Measurements from ENCODE around the gene RPRD1B. TPM values are rescaled to one million over a fixed set of nuclear protein-coding genes. Genes with fewer than 3 reads are reported as not detected.

The RPRD1B gene
- total and polyA plus RNA-seq, 2 of the 4 experiments (the other 2 are of a cell fraction): 8.4 to 9.9 TPM

GRCh38 chr20:38108986-38109541 lies 75.5 kb downstream of the RPRD1B start:
- TF ChIP-seq NFE2L2 (IDR thresholded peaks at IDR 0.05; ENCODE audit: low read depth, low read length) (no peak), MAZ (IDR thresholded peaks at IDR 0.05; ENCODE audit: borderline replicate concordance, low read depth, low read length) (no peak)
- Histone ChIP-seq H2AK5ac (ENCODE audit: low read depth, low read length) (peak overlapping the region; percentile 63; the same call in 1 of the 2 replicates), H2BK120ac (ENCODE audit: low read depth, low read length) (peak overlapping the region; percentile 72), H3K9me3 (ENCODE audit: control insufficient read depth, insufficient read depth, low read length) (no peaks in the 10 kb centered on the region), H2BK15ac (ENCODE audit: low read depth, low read length) (peak overlapping the region; percentile 57; the same call in 2 of the 3 replicates), H2BK5ac (ENCODE audit: low read depth, low read length, poor library complexity, severe bottlenecking) (no peak overlapping the region), H4K91ac (ENCODE audit: insufficient read depth, low read depth, low read length) (peak overlapping the region; percentile 49), H3K79me1 (ENCODE audit: low read depth in 1 of 2, low read length in 2 of 2) (no peaks in the 10 kb centered on the region), H3K4me2 (ENCODE audit: low read depth, low read length) (no peak overlapping the region), H3K4me3 (ENCODE audit: insufficient read depth, low read depth, low read length) (no peak overlapping the region), H2AK9ac (replicated peaks; ENCODE audit: low read depth, low read length, poor library complexity) (no peak overlapping the region), H3K36me3 (ENCODE audit: control insufficient read depth, insufficient read depth, low read length) (no peaks in the 10 kb centered on the region), H3K27ac (ENCODE audit: insufficient read depth, low read length) (peak overlapping the region; percentile 76; the same call in 1 of the 2 replicates), H2AFZ (replicated peaks; ENCODE audit: low read length, poor library complexity) (no peak overlapping the region), H3K56ac (ENCODE audit: extremely low read depth, insufficient read depth, low read length) (no peak overlapping the region), H3K18ac (ENCODE audit: low read depth, low read length) (peak overlapping the region; percentile 42), H3K9me1 (ENCODE audit: insufficient read depth, low read length) (peaks cover 31% of the 10 kb centered on the region), H4K20me1 (ENCODE audit: insufficient read depth, low read length) (no peaks in the 10 kb centered on the region), H3K23ac (ENCODE audit: low read depth, low read length) (0 out of 2 replicates have a peak overlapping the region, but pooled peaks have one; percentile 7), H3K27me3 (ENCODE audit: control insufficient read depth, insufficient read depth, low read length) (no peaks in the 10 kb centered on the region), H4K8ac (ENCODE audit: low read depth in 2 of 2, low read length in 2 of 2) (peak overlapping the region; percentile 10 to 62; a peak in 2 of 4 replicates), H3K9ac (ENCODE audit: low read depth, low read length) (no peak overlapping the region), H3K14ac (replicated peaks; ENCODE audit: low read depth, low read length) (peak overlapping the region; percentile 70), H2BK20ac (ENCODE audit: low read depth, low read length) (peak overlapping the region; percentile 63), H3K4ac (ENCODE audit: low read depth, low read length) (peak overlapping the region; percentile 80), H3K4me1 (ENCODE audit: control insufficient read depth, insufficient read depth, low read length) (peaks cover 18% of the 10 kb centered on the region), H4K5ac (ENCODE audit: low read depth, low read length) (peak overlapping the region; percentile 13; the same call in 1 of the 2 replicates)
- no TSS peak for BruUV-seq (replicated peaks)
- peak; percentile 83 for DNase-seq
- peak; percentile 28 for ATAC-seq (ENCODE audit: low read depth)
- in situ Hi-C loops (cut with MboI; ENCODE audit: low sequenced_read_pairs): no loop called here
- dilution Hi-C loops (cut with HindIII; ENCODE audit: low sequenced_read_pairs, unreplicated experiment): no loop called here
- no CpG with 5 or more reads among the region's 3 CpGs for WGBS, 2 experiments (ENCODE audit: extremely low coverage in 2 of 2, insufficient read length in 1 of 2)
- POLR2A ChIA-PET (ENCODE audit: unreplicated experiment): no interaction called here
- CTCF ChIA-PET: interaction anchor here (0.9 to 1.0 kb wide), 2 partner anchors 12 to 91 kb away, joined by 3 read pairs; no protein-coding TSS in a partner anchor
- intact Hi-C loops (cut with micrococcal nuclease): no loop called here

Measured in IMR-90 (cell line).